C4-2B (cell line): Measurements from ENCODE around the gene SCAPER.

Source experiments
- CTCF ChIP-seq: fragments of 450-650 bp; conservative IDR thresholded peaks from 2 replicates; pipeline ENCODE4 v1.5.1; 2017; ENCODE audit warnings: mild to moderate bottlenecking
- ZFX ChIP-seq: fragments of 450-650 bp; IDR thresholded peaks from 2 replicates; pipeline ENCODE4 v1.6.1; 2017

GRCh38 chr15:76339305-76340197 is 565.6 kb downstream of the SCAPER start:
- TF ChIP-seq CTCF (no peak), ZFX (no peak)
